Neural cell (in vitro differentiated cells): ENCODE data around the gene CCDC124. TPM values are rescaled to one million over a fixed set of nuclear protein-coding genes. Genes with fewer than 3 reads are reported as not detected.
A peak's percentile ranks its signal among the peaks of the same experiment; 100 is the strongest.

Source experiments
- H2AFZ ChIP-seq: fragments of 200-600, 300-800 bp; sonication (generic), shearing (Covaris generic); 2 replicates; pipeline ENCODE4 v1.6.0; 2014; ENCODE audit warnings: low read depth, mild to moderate bottlenecking, antibody characterized with exemption, low read length, moderate library complexity
- H3F3A ChIP-seq: fragments of 200-600 bp; shearing (Covaris generic); 2 replicates; pipeline ENCODE4 v1.6.1; 2016; ENCODE audit warnings: mild to moderate bottlenecking, moderate library complexity, mixed read lengths, antibody characterized with exemption, low read length; ENCODE audit not compliant: insufficient read depth, poor library complexity, severe bottlenecking
- H3K27ac ChIP-seq: fragments of 200-600, 300-800 bp; sonication (generic), shearing (Covaris generic); 2 replicates; pipeline ENCODE4 v1.5.1; 2014; ENCODE audit warnings: mild to moderate bottlenecking, low read length, moderate library complexity
- H3K27me3 ChIP-seq: fragments of 300-800, 200-600 bp; sonication (generic), shearing (Covaris generic); 2 replicates; pipeline ENCODE4 v1.6.0; 2014; ENCODE audit warnings: mild to moderate bottlenecking, low read depth, low read length, moderate library complexity; ENCODE audit not compliant: insufficient read depth
- H3K36me3 ChIP-seq: fragments of 300-800, 200-600 bp; sonication (generic), shearing (Covaris generic); 2 replicates; pipeline ENCODE4 v1.5.1; 2014; ENCODE audit warnings: mild to moderate bottlenecking, antibody characterized with exemption, low read length, moderate library complexity; ENCODE audit not compliant: insufficient read depth
- H3K4me2 ChIP-seq: fragments of 300-800, 200-600 bp; sonication (generic), shearing (Covaris generic); 2 replicates; pipeline ENCODE4 v1.6.0; 2014; ENCODE audit warnings: mild to moderate bottlenecking, low read length
- H3K4me3 ChIP-seq: fragments of 300-800, 200-600 bp; sonication (generic), shearing (Covaris generic); 2 replicates; pipeline ENCODE4 v1.5.1; 2014; ENCODE audit warnings: mild to moderate bottlenecking, low read length, moderate library complexity
- H3K79me2 ChIP-seq: fragments of 200-600 bp; shearing (Covaris generic); replicated peaks from 2 replicates; pipeline ENCODE4 v1.6.0; 2014; ENCODE audit warnings: mild to moderate bottlenecking, low read length, moderate library complexity; ENCODE audit not compliant: insufficient read depth
- H3K9ac ChIP-seq: fragments of 300-800, 200-600 bp; sonication (generic), shearing (Covaris generic); 2 replicates; pipeline ENCODE4 v1.6.1; 2016; ENCODE audit warnings: mild to moderate bottlenecking, low read length, mixed read lengths
- H3K9me2 ChIP-seq: fragments of 200-600 bp; shearing (Covaris generic); 2 replicates; pipeline ENCODE4 v1.6.1; 2016; ENCODE audit warnings: mild to moderate bottlenecking, low read length, mixed read lengths; ENCODE audit not compliant: insufficient read depth
- H3K9me3 ChIP-seq: fragments of 200-600, 300-800 bp; sonication (generic), shearing (Covaris generic); 2 replicates; pipeline ENCODE4 v1.6.1; 2016; ENCODE audit warnings: mild to moderate bottlenecking, mixed run types, low read length, moderate library complexity, mixed read lengths
- H4K20me1 ChIP-seq: fragments of 200-600 bp; shearing (Covaris generic); 2 replicates; pipeline ENCODE4 v1.6.1; 2016; ENCODE audit warnings: mild to moderate bottlenecking, mixed run types; ENCODE audit not compliant: insufficient read depth
- EP300 ChIP-seq: fragments of 450-650 bp; conservative IDR thresholded peaks from 2 replicates; pipeline ENCODE4 v1.6.1; 2014; ENCODE audit warnings: antibody characterized with exemption, mild to moderate bottlenecking, moderate library complexity; ENCODE audit not compliant: poor library complexity, severe bottlenecking
- EZH2 ChIP-seq: fragments of 200-600, 300-800 bp; shearing (Covaris generic), sonication (generic); IDR thresholded peaks from 2 replicates; pipeline ENCODE4 v1.6.1; 2014; ENCODE audit warnings: antibody characterized with exemption, low read length, borderline replicate concordance, mild to moderate bottlenecking; ENCODE audit not compliant: insufficient read depth, poor library complexity, severe bottlenecking
- MXI1 ChIP-seq: fragments of 450-650 bp; conservative IDR thresholded peaks from 2 replicates; pipeline ENCODE4 v1.6.1; 2014; ENCODE audit warnings: antibody characterized with exemption, mild to moderate bottlenecking; ENCODE audit not compliant: poor library complexity, severe bottlenecking
- POLR2AphosphoS5 ChIP-seq: IDR thresholded peaks from 2 replicates; pipeline ENCODE4 v1.6.1; 2012
- RAD21 ChIP-seq: fragments of 450-650 bp; conservative IDR thresholded peaks from 2 replicates; pipeline ENCODE4 v1.6.1; 2014; ENCODE audit warnings: antibody characterized with exemption, mild to moderate bottlenecking, moderate library complexity
- SMC3 ChIP-seq: fragments of 450-650 bp; conservative IDR thresholded peaks from 2 replicates; pipeline ENCODE4 v1.6.1; 2014; ENCODE audit warnings: antibody characterized with exemption, mild to moderate bottlenecking, moderate library complexity; ENCODE audit not compliant: poor library complexity
- TAF1 ChIP-seq: IDR thresholded peaks from 2 replicates; pipeline ENCODE4 v1.6.1; 2012; ENCODE audit warnings: low read depth
- polyA plus RNA-seq: library from polyadenylated mRNA; depleted of rRNA; stranded (reverse); fragments of >200 nt; gene quantifications from 2 replicates; pipeline ENCODE4 v1.2.3, GENCODE V29; 2014
- TF ChIP-seq, protein P1 (sequence below): fragments of 450-650 bp; IDR thresholded peaks from 2 replicates; pipeline ENCODE4 v1.5.1; 2014; ENCODE audit warnings: antibody characterized with exemption, mild to moderate bottlenecking, moderate library complexity; ENCODE audit not compliant: poor library complexity, severe bottlenecking
- TF ChIP-seq, protein P2 (sequence below): IDR thresholded peaks from 2 replicates; pipeline ENCODE4 v1.6.1; 2012; ENCODE audit warnings: borderline replicate concordance

CCDC124 gene
- polyA plus RNA-seq, 1 donor from 2014 or later, result 31.0 TPM

DNA sequence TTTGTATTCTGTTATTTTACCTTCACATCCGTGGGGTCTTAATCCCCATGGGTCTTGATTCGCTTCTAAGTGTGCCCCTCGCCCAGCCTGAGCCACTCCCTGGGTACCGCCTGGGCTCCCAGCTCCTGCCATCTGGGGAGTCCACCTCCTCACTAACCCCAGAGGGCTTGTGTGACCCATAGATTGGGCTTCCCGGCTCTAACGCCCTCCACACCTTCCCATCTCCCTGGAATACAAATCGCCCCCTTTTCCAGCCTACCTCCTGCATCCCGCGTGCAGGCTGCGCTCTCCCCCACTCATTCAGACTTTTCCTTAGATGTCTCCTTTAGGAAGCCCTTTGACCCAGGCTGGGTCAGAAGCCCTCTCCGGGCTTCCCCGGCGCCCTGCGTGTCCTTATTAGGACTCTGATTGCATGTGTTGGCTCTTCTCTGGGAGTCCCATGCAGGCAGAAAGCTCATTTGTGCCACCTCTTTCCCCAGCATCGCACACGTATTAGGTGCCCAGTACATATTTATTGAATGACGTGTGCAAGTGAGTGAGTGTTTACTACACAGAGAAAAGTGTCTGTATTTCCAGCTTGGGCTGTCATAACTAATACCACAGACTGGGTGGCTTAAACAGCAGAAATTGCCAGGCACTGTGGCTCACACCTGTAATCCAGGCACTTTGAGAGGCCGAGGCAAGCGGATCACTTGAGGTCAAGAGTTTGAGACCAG is 757 bp downstream of the CCDC124 start:
- Histone ChIP-seq H3F3A (no peaks in the 10 kb centered on the region), H3K9me2 (no peaks in the 10 kb centered on the region), H3K27me3 (no peaks in the 10 kb centered on the region), H3K36me3 (no peaks in the 10 kb centered on the region), H4K20me1 (no peaks in the 10 kb centered on the region), H3K4me2 (peak overlapping the region; percentile 97), H3K79me2 (peaks cover 10% of the 10 kb centered on the region), H3K9ac (peak overlapping the region; percentile 77), H3K4me3 (peak overlapping the region; percentile 92), H2AFZ (peak overlapping the region; percentile 90), H3K27ac (no peak overlapping the region), H3K9me3 (no peaks in the 10 kb centered on the region)
- no peak for TF ChIP-seq EZH2
- no peak for TF ChIP-seq SMC3
- TF ChIP-seq POLR2AphosphoS5, result no peak
- no peak for TF ChIP-seq TAF1
- TF ChIP-seq, protein P1, sequence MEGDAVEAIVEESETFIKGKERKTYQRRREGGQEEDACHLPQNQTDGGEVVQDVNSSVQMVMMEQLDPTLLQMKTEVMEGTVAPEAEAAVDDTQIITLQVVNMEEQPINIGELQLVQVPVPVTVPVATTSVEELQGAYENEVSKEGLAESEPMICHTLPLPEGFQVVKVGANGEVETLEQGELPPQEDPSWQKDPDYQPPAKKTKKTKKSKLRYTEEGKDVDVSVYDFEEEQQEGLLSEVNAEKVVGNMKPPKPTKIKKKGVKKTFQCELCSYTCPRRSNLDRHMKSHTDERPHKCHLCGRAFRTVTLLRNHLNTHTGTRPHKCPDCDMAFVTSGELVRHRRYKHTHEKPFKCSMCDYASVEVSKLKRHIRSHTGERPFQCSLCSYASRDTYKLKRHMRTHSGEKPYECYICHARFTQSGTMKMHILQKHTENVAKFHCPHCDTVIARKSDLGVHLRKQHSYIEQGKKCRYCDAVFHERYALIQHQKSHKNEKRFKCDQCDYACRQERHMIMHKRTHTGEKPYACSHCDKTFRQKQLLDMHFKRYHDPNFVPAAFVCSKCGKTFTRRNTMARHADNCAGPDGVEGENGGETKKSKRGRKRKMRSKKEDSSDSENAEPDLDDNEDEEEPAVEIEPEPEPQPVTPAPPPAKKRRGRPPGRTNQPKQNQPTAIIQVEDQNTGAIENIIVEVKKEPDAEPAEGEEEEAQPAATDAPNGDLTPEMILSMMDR, result no peak
- no peak for TF ChIP-seq RAD21
- TF ChIP-seq EP300, result no peak
- no peak for TF ChIP-seq MXI1
- TF ChIP-seq, protein P2, sequence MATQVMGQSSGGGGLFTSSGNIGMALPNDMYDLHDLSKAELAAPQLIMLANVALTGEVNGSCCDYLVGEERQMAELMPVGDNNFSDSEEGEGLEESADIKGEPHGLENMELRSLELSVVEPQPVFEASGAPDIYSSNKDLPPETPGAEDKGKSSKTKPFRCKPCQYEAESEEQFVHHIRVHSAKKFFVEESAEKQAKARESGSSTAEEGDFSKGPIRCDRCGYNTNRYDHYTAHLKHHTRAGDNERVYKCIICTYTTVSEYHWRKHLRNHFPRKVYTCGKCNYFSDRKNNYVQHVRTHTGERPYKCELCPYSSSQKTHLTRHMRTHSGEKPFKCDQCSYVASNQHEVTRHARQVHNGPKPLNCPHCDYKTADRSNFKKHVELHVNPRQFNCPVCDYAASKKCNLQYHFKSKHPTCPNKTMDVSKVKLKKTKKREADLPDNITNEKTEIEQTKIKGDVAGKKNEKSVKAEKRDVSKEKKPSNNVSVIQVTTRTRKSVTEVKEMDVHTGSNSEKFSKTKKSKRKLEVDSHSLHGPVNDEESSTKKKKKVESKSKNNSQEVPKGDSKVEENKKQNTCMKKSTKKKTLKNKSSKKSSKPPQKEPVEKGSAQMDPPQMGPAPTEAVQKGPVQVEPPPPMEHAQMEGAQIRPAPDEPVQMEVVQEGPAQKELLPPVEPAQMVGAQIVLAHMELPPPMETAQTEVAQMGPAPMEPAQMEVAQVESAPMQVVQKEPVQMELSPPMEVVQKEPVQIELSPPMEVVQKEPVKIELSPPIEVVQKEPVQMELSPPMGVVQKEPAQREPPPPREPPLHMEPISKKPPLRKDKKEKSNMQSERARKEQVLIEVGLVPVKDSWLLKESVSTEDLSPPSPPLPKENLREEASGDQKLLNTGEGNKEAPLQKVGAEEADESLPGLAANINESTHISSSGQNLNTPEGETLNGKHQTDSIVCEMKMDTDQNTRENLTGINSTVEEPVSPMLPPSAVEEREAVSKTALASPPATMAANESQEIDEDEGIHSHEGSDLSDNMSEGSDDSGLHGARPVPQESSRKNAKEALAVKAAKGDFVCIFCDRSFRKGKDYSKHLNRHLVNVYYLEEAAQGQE, result no peak

DNA sequence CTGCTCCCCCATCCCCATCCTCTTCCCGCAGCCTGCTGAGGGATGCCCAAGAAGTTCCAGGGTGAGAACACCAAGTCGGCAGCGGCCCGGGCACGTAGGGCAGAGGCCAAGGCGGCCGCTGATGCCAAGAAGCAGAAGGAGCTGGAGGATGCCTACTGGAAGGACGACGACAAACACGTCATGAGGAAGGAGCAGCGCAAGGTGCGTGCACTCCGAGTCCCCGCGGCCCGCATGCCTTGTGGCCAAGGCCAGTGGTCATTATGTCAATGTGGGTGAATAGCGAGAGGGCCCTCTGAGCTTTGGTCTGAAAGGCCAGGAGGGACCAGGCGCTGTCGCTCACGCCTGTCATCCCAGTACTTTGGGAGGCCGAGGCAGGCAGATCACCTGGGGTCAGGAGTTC is 3.6 kb downstream of the CCDC124 start:
- Histone ChIP-seq H3F3A (no peaks in the 10 kb centered on the region), H3K9me3 (no peaks in the 10 kb centered on the region), H3K79me2 (peaks cover 10% of the 10 kb centered on the region), H3K27ac (no peak overlapping the region), H2AFZ (no peak overlapping the region), H3K9me2 (no peaks in the 10 kb centered on the region), H3K4me2 (no peak overlapping the region), H3K27me3 (no peaks in the 10 kb centered on the region), H3K36me3 (no peaks in the 10 kb centered on the region), H3K9ac (no peak overlapping the region), H3K4me3 (no peak overlapping the region), H4K20me1 (no peaks in the 10 kb centered on the region)
- TF ChIP-seq TAF1 (no peak), EP300 (no peak), MXI1 (no peak), POLR2AphosphoS5 (no peak), EZH2 (no peak)
- TF ChIP-seq, protein P2, result no peak
